ENCODE results near the gene HAPSTR1. TPM values are rescaled to one million over a fixed set of nuclear protein-coding genes. Genes with fewer than 3 reads are reported as not detected.

The HAPSTR1 gene
- total and polyA plus RNA-seq, 2 of the 4 experiments (the other 2 are of a cell fraction): 22.2 to 56.5 TPM

- H3K4me1 ChIP-seq (ENCODE audit: control insufficient read depth, insufficient read depth, low read length): peaks cover 14% of the 10 kb centered on the region
- ChIA-PET POLR2A (ENCODE audit: unreplicated experiment) (no interaction called here), CTCF (interaction anchor here (0.7 to 1.3 kb wide), 2 partner anchors 17 to 41 kb away, joined by 3 read pairs; no protein-coding TSS in a partner anchor)
- ATAC-seq (ENCODE audit: low read depth) (no peak), DNase-seq (peak; percentile 16)
- peak overlapping the region; percentile 5 for H2AK9ac ChIP-seq (replicated peaks; ENCODE audit: low read depth, low read length, poor library complexity)
- H2BK20ac ChIP-seq (ENCODE audit: low read depth, low read length): peak overlapping the region; percentile 96
- peak overlapping the region; percentile 94 for H2AK5ac ChIP-seq (ENCODE audit: low read depth, low read length)
- 0 out of 2 replicates have a peak overlapping the region, but pooled peaks have one; percentile 21 for H4K5ac ChIP-seq (ENCODE audit: low read depth, low read length)
- peak overlapping the region; percentile 13; the same call in 1 of the 2 replicates for H3K18ac ChIP-seq (ENCODE audit: low read depth, low read length)
- in situ Hi-C loops (cut with MboI; ENCODE audit: low sequenced_read_pairs): no loop called here
- no peak overlapping the region for H3K56ac ChIP-seq (ENCODE audit: extremely low read depth, insufficient read depth, low read length)
- H2AFZ ChIP-seq (replicated peaks; ENCODE audit: low read length, poor library complexity): peak overlapping the region; percentile 77
- peaks cover 0 to 31% of the 10 kb centered on the region in 2 experiments; a peak in 2 of 4 replicates for H3K79me1 ChIP-seq (ENCODE audit: low read depth in 1 of 2, low read length in 2 of 2)
- intact Hi-C loops (cut with micrococcal nuclease): no loop called here
- H4K20me1 ChIP-seq (ENCODE audit: insufficient read depth, low read length): no peaks in the 10 kb centered on the region
- WGBS, 2 experiments (ENCODE audit: extremely low coverage in 2 of 2, insufficient read length in 1 of 2): 50% methylated on average over 9 of the region's 20 CpGs; no CpG with 5 or more reads in 1 of the 2 experiments
- H3K9ac ChIP-seq (ENCODE audit: low read depth, low read length): no peak overlapping the region
- H3K23ac ChIP-seq (ENCODE audit: low read depth, low read length): peak overlapping the region; percentile 23; the same call in 1 of the 2 replicates
- H2BK5ac ChIP-seq (ENCODE audit: low read depth, low read length, poor library complexity, severe bottlenecking): peak overlapping the region; percentile 92
- H3K27ac ChIP-seq (ENCODE audit: insufficient read depth, low read length): peak overlapping the region; percentile 51; the same call in 1 of the 2 replicates
- dilution Hi-C loops (cut with HindIII; ENCODE audit: low sequenced_read_pairs, unreplicated experiment): no loop called here
- no TSS peak for BruUV-seq (replicated peaks)
- H3K27me3 ChIP-seq (ENCODE audit: control insufficient read depth, insufficient read depth, low read length): no peaks in the 10 kb centered on the region
- peak overlapping the region; percentile 97 for H2BK120ac ChIP-seq (ENCODE audit: low read depth, low read length)
- peak overlapping the region; percentile 70 for H3K14ac ChIP-seq (replicated peaks; ENCODE audit: low read depth, low read length)
- H4K8ac ChIP-seq (ENCODE audit: low read depth in 2 of 2, low read length in 2 of 2): peak overlapping the region in 1 of 2 experiments; percentile 64; a peak in 2 of 4 replicates
- H3K9me1 ChIP-seq (ENCODE audit: insufficient read depth, low read length): peaks cover 22% of the 10 kb centered on the region
- no peaks in the 10 kb centered on the region for H3K36me3 ChIP-seq (ENCODE audit: control insufficient read depth, insufficient read depth, low read length)
- H3K9me3 ChIP-seq (ENCODE audit: control insufficient read depth, insufficient read depth, low read length): no peaks in the 10 kb centered on the region
- peak overlapping the region; percentile 93 for H3K4ac ChIP-seq (ENCODE audit: low read depth, low read length)
- peak overlapping the region; percentile 90 for H4K91ac ChIP-seq (ENCODE audit: insufficient read depth, low read depth, low read length)
- no peak overlapping the region for H3K4me2 ChIP-seq (ENCODE audit: low read depth, low read length)
- no peak overlapping the region for H3K4me3 ChIP-seq (ENCODE audit: insufficient read depth, low read depth, low read length)
- H2BK15ac ChIP-seq (ENCODE audit: low read depth, low read length): peak overlapping the region; percentile 96
- TF ChIP-seq ELK1 (IDR thresholded peaks at IDR 0.05; ENCODE audit: borderline replicate concordance, low read depth, low read length) (no peak), FOS (IDR thresholded peaks at IDR 0.05; ENCODE audit: low read depth, low read length) (no peak), USF2 (IDR thresholded peaks at IDR 0.05; ENCODE audit: low read depth, low read length) (no peak), RAD21 (IDR thresholded peaks at IDR 0.05; ENCODE audit: low read length) (peak; percentile 15; the same call in 1 of the 2 replicates), CHD1 (IDR thresholded peaks at IDR 0.05; ENCODE audit: low read depth, low read length) (no peak), CTCF (conservative IDR thresholded peaks at IDR 0.05; ENCODE audit: low read depth, low read length) (peak; percentile 46), RCOR1 (IDR thresholded peaks at IDR 0.05; ENCODE audit: insufficient replicate concordance, low read length) (no peak), POLR2A (IDR thresholded peaks at IDR 0.05; ENCODE audit: low read depth, low read length) (no peak), MXI1 (IDR thresholded peaks at IDR 0.05; ENCODE audit: borderline replicate concordance, low read depth, low read length) (no peak), BHLHE40 (IDR thresholded peaks at IDR 0.05; ENCODE audit: low read depth, low read length) (no peak), SMC3 (IDR thresholded peaks at IDR 0.05; ENCODE audit: low read depth, low read length) (peak; percentile 39; the same call in 1 of the 2 replicates), MAFK (IDR thresholded peaks at IDR 0.05; ENCODE audit: low read depth, low read length) (peak; percentile 79), NFE2L2 (IDR thresholded peaks at IDR 0.05; ENCODE audit: low read depth, low read length) (no peak), MAZ (IDR thresholded peaks at IDR 0.05; ENCODE audit: borderline replicate concordance, low read depth, low read length) (no peak)
These were observed 41.2 kb upstream of the HAPSTR1 start for GRCh38 chr16:9050102-9050830.

Data from IMR-90 (cell line).